IMR-90 (cell line): ENCODE data around the gene SLC25A17. TPM values are rescaled to one million over a fixed set of nuclear protein-coding genes. Genes with fewer than 3 reads are reported as not detected.

Source experiments
- ATAC-seq: fragments of 200-7000 bp; cut with Tn5 transposase; 2 replicates; pipeline ENCODE4 v1.9.1; 2020; ENCODE audit warnings: low read depth, mild to moderate bottlenecking, moderate library complexity
- BruUV-seq: library from RNA; stranded (reverse); fragments of 400-500 nt; replicated peaks from 2 replicates; lab custom pipeline; 2021; lab: Mats Ljungman, UMichigan
- CTCF ChIA-PET: fragments of 300-600 bp; formaldehyde crosslinking; extraction: SDS; loops from one replicate; lab custom pipeline; 2021; ENCODE audit warnings: antibody characterized with exemption; lab: Yijun Ruan, JAX
- POLR2A ChIA-PET: fragments of 300-600 bp; sonication (Branson Sonifier 250); formaldehyde crosslinking; loops from one replicate; lab custom pipeline; 2022; ENCODE audit warnings: antibody characterized with exemption; ENCODE audit not compliant: unreplicated experiment; lab: Charles Lee
- DNase-seq: peaks from one replicate; pipeline ENCODE4 v3.0.0; 2013
- H2AFZ ChIP-seq: replicated peaks from 2 replicates; pipeline ENCODE3; 2013; ENCODE audit warnings: low read length, mild to moderate bottlenecking; ENCODE audit not compliant: poor library complexity
- H2AK5ac ChIP-seq: 2 replicates; pipeline ENCODE4 v1.6.1; 2013; ENCODE audit warnings: low read depth, low read length, inconsistent platforms
- H2AK9ac ChIP-seq: replicated peaks from 2 replicates; pipeline ENCODE3; 2013; ENCODE audit warnings: mild to moderate bottlenecking, low read depth, low read length, moderate library complexity; ENCODE audit not compliant: poor library complexity
- H2BK120ac ChIP-seq: 2 replicates; pipeline ENCODE4 v1.6.1; 2013; ENCODE audit warnings: low read depth, low read length, inconsistent platforms
- H2BK15ac ChIP-seq: 3 replicates; pipeline ENCODE4 v1.6.1; 2013; ENCODE audit warnings: low read depth, low read length, inconsistent platforms
- H2BK20ac ChIP-seq: 2 replicates; pipeline ENCODE4 v1.6.1; 2013; ENCODE audit warnings: low read depth, mild to moderate bottlenecking, inconsistent platforms, low read length, moderate library complexity
- H2BK5ac ChIP-seq: 2 replicates; pipeline ENCODE4 v1.6.1; 2013; ENCODE audit warnings: mild to moderate bottlenecking, low read depth, low read length, inconsistent platforms; ENCODE audit not compliant: poor library complexity, severe bottlenecking
- H3K14ac ChIP-seq: replicated peaks from 2 replicates; pipeline ENCODE4 v1.6.1; 2013; ENCODE audit warnings: low read depth, low read length, inconsistent platforms
- H3K18ac ChIP-seq: 2 replicates; pipeline ENCODE4 v1.6.1; 2013; ENCODE audit warnings: low read depth, low read length, control low read depth
- H3K23ac ChIP-seq: 2 replicates; pipeline ENCODE4 v1.6.1; 2013; ENCODE audit warnings: low read depth, low read length, inconsistent platforms
- H3K27ac ChIP-seq: 2 replicates; pipeline ENCODE4 v1.5.1; 2013; ENCODE audit warnings: mild to moderate bottlenecking, control low read depth, low read length; ENCODE audit not compliant: insufficient read depth
- H3K27me3 ChIP-seq: 2 replicates; pipeline ENCODE4 v1.6.1; 2013; ENCODE audit warnings: low read length; ENCODE audit not compliant: control insufficient read depth, insufficient read depth
- H3K36me3 ChIP-seq: 2 replicates; pipeline ENCODE4 v1.6.1; 2013; ENCODE audit warnings: low read length, mixed read lengths; ENCODE audit not compliant: control insufficient read depth, insufficient read depth
- H3K4ac ChIP-seq: 2 replicates; pipeline ENCODE4 v1.6.1; 2013; ENCODE audit warnings: low read depth, low read length, inconsistent platforms
- H3K4me1 ChIP-seq: 2 replicates; pipeline ENCODE4 v1.6.1; 2013; ENCODE audit warnings: low read length, mixed read lengths; ENCODE audit not compliant: control insufficient read depth, insufficient read depth
- H3K4me2 ChIP-seq: 2 replicates; pipeline ENCODE4 v1.6.1; 2013; ENCODE audit warnings: low read depth, mild to moderate bottlenecking, control low read depth, low read length, moderate library complexity
- H3K4me3 ChIP-seq: 2 replicates; pipeline ENCODE4 v1.5.1; 2013; ENCODE audit warnings: low read depth, mild to moderate bottlenecking, control low read depth, low read length, moderate library complexity; ENCODE audit not compliant: insufficient read depth
- H3K56ac ChIP-seq: 2 replicates; pipeline ENCODE4 v1.6.1; 2013; ENCODE audit warnings: low read length, inconsistent platforms; ENCODE audit not compliant: insufficient read depth; ENCODE audit errors: extremely low read depth
- H3K79me1 ChIP-seq, 2 experiments: 2 replicates each; pipeline ENCODE4 v1.6.1; 2013; ENCODE audit warnings: low read length in 2 of 2, inconsistent platforms in 1 of 2, low read depth in 1 of 2
- H3K9ac ChIP-seq: 2 replicates; pipeline ENCODE4 v1.6.1; 2013; ENCODE audit warnings: low read depth, low read length, control low read depth
- H3K9me1 ChIP-seq: 2 replicates; pipeline ENCODE4 v1.6.1; 2013; ENCODE audit warnings: low read length, inconsistent platforms; ENCODE audit not compliant: insufficient read depth
- H3K9me3 ChIP-seq: 2 replicates; pipeline ENCODE4 v1.6.1; 2013; ENCODE audit warnings: low read length; ENCODE audit not compliant: control insufficient read depth, insufficient read depth
- H4K20me1 ChIP-seq: 2 replicates; pipeline ENCODE4 v1.6.1; 2013; ENCODE audit warnings: low read length, inconsistent platforms; ENCODE audit not compliant: insufficient read depth
- H4K5ac ChIP-seq: 2 replicates; pipeline ENCODE4 v1.6.1; 2013; ENCODE audit warnings: mild to moderate bottlenecking, low read depth, low read length, control low read depth
- H4K8ac ChIP-seq, 2 experiments: 2 replicates each; pipeline ENCODE4 v1.6.1; 2013; ENCODE audit warnings: low read depth in 2 of 2, low read length in 2 of 2, control low read depth in 1 of 2, inconsistent platforms in 1 of 2
- H4K91ac ChIP-seq: 2 replicates; pipeline ENCODE4 v1.6.1; 2013; ENCODE audit warnings: low read depth, low read length, inconsistent platforms; ENCODE audit not compliant: insufficient read depth
- CEBPB ChIP-seq: IDR thresholded peaks from 2 replicates; pipeline ENCODE4 v1.6.1; 2012; ENCODE audit warnings: low read depth, low read length, improper control_type of control experiment
- CHD1 ChIP-seq: IDR thresholded peaks from 2 replicates; pipeline ENCODE4 v1.6.1; 2012; ENCODE audit warnings: low read depth, low read length, improper control_type of control experiment
- FOS ChIP-seq: fragments of 150-350 bp; IDR thresholded peaks from 2 replicates; pipeline ENCODE4 v1.6.1; 2016; ENCODE audit warnings: low read depth, low read length
- MAZ ChIP-seq: IDR thresholded peaks from 2 replicates; pipeline ENCODE4 v1.6.1; 2012; ENCODE audit warnings: low read depth, mild to moderate bottlenecking, low read length, improper control_type of control experiment, moderate library complexity, borderline replicate concordance
- MXI1 ChIP-seq: IDR thresholded peaks from 2 replicates; pipeline ENCODE4 v1.6.1; 2012; ENCODE audit warnings: low read depth, mild to moderate bottlenecking, low read length, moderate library complexity, borderline replicate concordance
- NFE2L2 ChIP-seq: fragments of 150-350 bp; IDR thresholded peaks from 2 replicates; pipeline ENCODE4 v1.6.1; 2016; ENCODE audit warnings: low read depth, mild to moderate bottlenecking, low read length
- RAD21 ChIP-seq: IDR thresholded peaks from 2 replicates; pipeline ENCODE4 v1.6.1; 2012; ENCODE audit warnings: low read length, improper control_type of control experiment
- RCOR1 ChIP-seq: IDR thresholded peaks from 2 replicates; pipeline ENCODE4 v1.6.1; 2012; ENCODE audit warnings: mild to moderate bottlenecking, low read length, improper control_type of control experiment; ENCODE audit not compliant: insufficient replicate concordance
- RFX5 ChIP-seq: IDR thresholded peaks from 2 replicates; pipeline ENCODE4 v1.8.0; 2012; ENCODE audit warnings: low read depth, mild to moderate bottlenecking, low read length, moderate library complexity
- SMC3 ChIP-seq: fragments of 150-350 bp; IDR thresholded peaks from 2 replicates; pipeline ENCODE4 v1.6.1; 2016; ENCODE audit warnings: low read depth, mild to moderate bottlenecking, antibody characterized with exemption, low read length, moderate library complexity
- WGBS, 2 experiments: methylation state at CpG; one replicate each; pipeline versions ENCODE4 v1.1.5 to v1.1.7; 2013; ENCODE audit warnings: missing lambda C conversion rate in 2 of 2; ENCODE audit not compliant: insufficient read length in 1 of 2; ENCODE audit errors: extremely low coverage in 2 of 2; 5-methylcytosine and 5-hydroxymethylcytosine counted together
- dilution Hi-C: fragments of 300-500 bp; cut with HindIII; formaldehyde crosslinking; loops from one replicate; pipeline ENCODE4 v1.14.3; 2018; ENCODE audit warnings: low sequenced_read_pairs; ENCODE audit not compliant: unreplicated experiment
- in situ Hi-C: fragments of 300-500 bp; cut with MboI; formaldehyde crosslinking; loops from 3 replicates; pipeline ENCODE4 v1.14.3; 2019; ENCODE audit warnings: low sequenced_read_pairs, inconsistent platforms, mixed read lengths
- intact Hi-C: fragments of 100-400 bp; cut with micrococcal nuclease; formaldehyde crosslinking; loops from 2 replicates; pipeline ENCODE4 v1.10.0; 2022
- polyA plus RNA-seq, 3 experiments: library from polyadenylated mRNA; depleted of rRNA; stranded (reverse); fragments of >200 nt; gene quantifications; 2 replicates each; pipeline ENCODE4 v1.2.3, GENCODE V29; 2012; ENCODE audit warnings: low replicate concordance in 1 of 3
- total RNA-seq: library from RNA; depleted of rRNA; stranded (reverse); fragments of >200 nt; gene quantifications from 2 replicates; pipeline ENCODE4 v1.2.3, GENCODE V29; 2012
- TF ChIP-seq, protein P1 (sequence below): fragments of 150-350 bp; IDR thresholded peaks from 2 replicates; pipeline ENCODE4 v1.6.1; 2017; ENCODE audit warnings: mild to moderate bottlenecking, antibody characterized with exemption, low read length, low read depth
- TF ChIP-seq, protein P2 (sequence below): fragments of 150-350 bp; IDR thresholded peaks from 2 replicates; pipeline ENCODE4 v1.6.1; 2016; ENCODE audit warnings: low read depth, mild to moderate bottlenecking, low read length, moderate library complexity, borderline replicate concordance

The SLC25A17 gene
- total and polyA plus RNA-seq, 2 of the 4 experiments (the other 2 are of a cell fraction), result 19.6 to 36.0 TPM

- no peak overlapping the region for H3K14ac ChIP-seq
- H2BK5ac ChIP-seq, result no peak overlapping the region
- ATAC-seq, result no peak
- DNase-seq, result no peak
- H3K4me3 ChIP-seq, result no peak overlapping the region
- no peak overlapping the region for H4K8ac ChIP-seq
- no peak overlapping the region for H3K4ac ChIP-seq
- intact Hi-C loops (no loop called here), in situ Hi-C loops (no loop called here), dilution Hi-C loops (no loop called here)
- no peak overlapping the region for H3K23ac ChIP-seq
- no peaks in the 10 kb centered on the region for H3K27me3 ChIP-seq
- H3K79me1 ChIP-seq, result peaks cover 22 to 43% of the 10 kb centered on the region in 2 experiments
- WGBS, 2 experiments, result no CpG with 5 or more reads among the region's 2 CpGs
- H4K5ac ChIP-seq, result no peak overlapping the region
- H2AK5ac ChIP-seq, result no peak overlapping the region
- H3K9ac ChIP-seq, result no peak overlapping the region
- no peak overlapping the region for H3K56ac ChIP-seq
- H3K9me3 ChIP-seq, result no peaks in the 10 kb centered on the region
- no peak overlapping the region for H2AFZ ChIP-seq
- no peak overlapping the region for H2BK20ac ChIP-seq
- TF ChIP-seq MXI1 (no peak), FOS (no peak), RAD21 (no peak), RFX5 (no peak), RCOR1 (no peak), SMC3 (no peak), CHD1 (no peak), NFE2L2 (no peak), CEBPB (no peak), MAZ (no peak)
- TF ChIP-seq, protein P1, sequence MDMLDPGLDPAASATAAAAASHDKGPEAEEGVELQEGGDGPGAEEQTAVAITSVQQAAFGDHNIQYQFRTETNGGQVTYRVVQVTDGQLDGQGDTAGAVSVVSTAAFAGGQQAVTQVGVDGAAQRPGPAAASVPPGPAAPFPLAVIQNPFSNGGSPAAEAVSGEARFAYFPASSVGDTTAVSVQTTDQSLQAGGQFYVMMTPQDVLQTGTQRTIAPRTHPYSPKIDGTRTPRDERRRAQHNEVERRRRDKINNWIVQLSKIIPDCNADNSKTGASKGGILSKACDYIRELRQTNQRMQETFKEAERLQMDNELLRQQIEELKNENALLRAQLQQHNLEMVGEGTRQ, result no peak
- TF ChIP-seq, protein P2, sequence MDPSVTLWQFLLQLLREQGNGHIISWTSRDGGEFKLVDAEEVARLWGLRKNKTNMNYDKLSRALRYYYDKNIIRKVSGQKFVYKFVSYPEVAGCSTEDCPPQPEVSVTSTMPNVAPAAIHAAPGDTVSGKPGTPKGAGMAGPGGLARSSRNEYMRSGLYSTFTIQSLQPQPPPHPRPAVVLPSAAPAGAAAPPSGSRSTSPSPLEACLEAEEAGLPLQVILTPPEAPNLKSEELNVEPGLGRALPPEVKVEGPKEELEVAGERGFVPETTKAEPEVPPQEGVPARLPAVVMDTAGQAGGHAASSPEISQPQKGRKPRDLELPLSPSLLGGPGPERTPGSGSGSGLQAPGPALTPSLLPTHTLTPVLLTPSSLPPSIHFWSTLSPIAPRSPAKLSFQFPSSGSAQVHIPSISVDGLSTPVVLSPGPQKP, result no peak
- no peak overlapping the region for H2AK9ac ChIP-seq
- H2BK15ac ChIP-seq, result no peak overlapping the region
- H3K36me3 ChIP-seq, result peaks cover 5% of the 10 kb centered on the region
- H3K18ac ChIP-seq, result no peak overlapping the region
- peaks cover 1% of the 10 kb centered on the region; the same call in 1 of the 2 replicates for H3K9me1 ChIP-seq
- CTCF ChIA-PET, result interaction anchor here (0.6 kb wide), 1 partner anchor 949 kb away, joined by 5 read pairs; no protein-coding TSS in a partner anchor
- BruUV-seq, result no TSS peak
- H3K4me2 ChIP-seq, result no peak overlapping the region
- no peak overlapping the region for H2BK120ac ChIP-seq
- POLR2A ChIA-PET, result interaction anchor here (0.6 kb wide), 2 partner anchors 85 to 781 kb away, joined by 3 to 6 read pairs; no protein-coding TSS in a partner anchor
- no peak overlapping the region for H4K91ac ChIP-seq
- no peak overlapping the region for H3K27ac ChIP-seq
- peaks cover 3% of the 10 kb centered on the region; the same call in 1 of the 2 replicates for H4K20me1 ChIP-seq
- H3K4me1 ChIP-seq, result no peaks in the 10 kb centered on the region
These were observed 48.0 kb upstream of the SLC25A17 start for GRCh38 chr22:40867109-40867508.
